Endometrial microvascular endothelial cells (primary cell): ENCODE measurements around the gene ARL4C. TPM values are rescaled to one million over a fixed set of nuclear protein-coding genes. Genes with fewer than 3 reads are reported as not detected.

ENCODE experiments used
- in situ Hi-C: cut with HindIII; loops from 2 replicates; pipeline ENCODE4 v1.10.0; 2017; ENCODE audit warnings: low sequenced_read_pairs, low pct_unique_long_range_greater_than_20kb; ENCODE audit errors: inconsistent ontology term
- total RNA-seq: library from RNA; depleted of rRNA; stranded (reverse); fragments of >200 nt; gene quantifications from one replicate; pipeline ENCODE4 v1.2.3, GENCODE V29; 2015; ENCODE audit errors: inconsistent ontology term

Gene ARL4C, protein sequence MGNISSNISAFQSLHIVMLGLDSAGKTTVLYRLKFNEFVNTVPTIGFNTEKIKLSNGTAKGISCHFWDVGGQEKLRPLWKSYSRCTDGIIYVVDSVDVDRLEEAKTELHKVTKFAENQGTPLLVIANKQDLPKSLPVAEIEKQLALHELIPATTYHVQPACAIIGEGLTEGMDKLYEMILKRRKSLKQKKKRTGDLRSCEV
- total RNA-seq = 0.37 TPM

DNA sequence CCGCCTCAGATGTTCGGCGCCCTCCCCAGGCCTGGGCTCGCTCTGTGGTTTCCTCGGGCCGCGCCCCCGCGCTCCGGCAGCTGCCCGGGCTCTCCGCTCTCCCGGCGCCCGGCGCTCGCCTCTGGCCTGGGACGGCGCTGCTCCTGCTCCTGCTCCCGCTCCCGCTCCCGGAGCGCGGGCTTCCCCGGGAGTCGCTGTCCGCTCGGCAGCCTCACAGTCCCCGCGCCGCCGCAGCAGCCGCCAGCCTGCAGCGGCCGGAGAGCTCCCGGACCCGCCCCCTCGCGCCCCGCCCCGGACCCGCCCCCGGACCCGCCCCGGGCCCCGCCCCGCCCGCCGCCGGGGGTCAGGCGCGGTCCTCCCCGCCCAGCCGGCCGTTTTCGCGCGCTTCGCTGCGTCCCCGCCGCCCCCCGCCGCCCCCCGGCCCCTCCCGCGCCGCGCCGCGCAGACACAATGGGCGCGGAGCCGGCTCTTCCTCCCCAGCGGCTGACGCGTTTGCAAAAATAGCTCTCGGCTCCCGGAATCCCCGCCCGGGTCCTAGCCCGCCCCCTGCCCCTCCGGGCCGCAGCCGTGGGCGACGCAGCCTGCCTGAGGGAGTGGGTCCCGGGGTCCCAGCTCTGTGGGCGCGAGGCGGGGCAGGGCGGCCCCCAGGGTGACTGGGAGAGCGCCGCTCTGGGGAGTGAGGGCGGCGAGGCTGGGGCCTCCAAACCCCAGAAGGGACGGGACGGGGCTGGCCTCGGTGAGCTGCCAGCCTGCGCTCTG, at the start of gene ARL4C:
Gene ARL4C (minus strand): TSS at position 247 of the 759 bp plus-strand sequence. CDS start 495 bp downstream, outside the sequence.
- in situ Hi-C loops = no loop called here

DNA sequence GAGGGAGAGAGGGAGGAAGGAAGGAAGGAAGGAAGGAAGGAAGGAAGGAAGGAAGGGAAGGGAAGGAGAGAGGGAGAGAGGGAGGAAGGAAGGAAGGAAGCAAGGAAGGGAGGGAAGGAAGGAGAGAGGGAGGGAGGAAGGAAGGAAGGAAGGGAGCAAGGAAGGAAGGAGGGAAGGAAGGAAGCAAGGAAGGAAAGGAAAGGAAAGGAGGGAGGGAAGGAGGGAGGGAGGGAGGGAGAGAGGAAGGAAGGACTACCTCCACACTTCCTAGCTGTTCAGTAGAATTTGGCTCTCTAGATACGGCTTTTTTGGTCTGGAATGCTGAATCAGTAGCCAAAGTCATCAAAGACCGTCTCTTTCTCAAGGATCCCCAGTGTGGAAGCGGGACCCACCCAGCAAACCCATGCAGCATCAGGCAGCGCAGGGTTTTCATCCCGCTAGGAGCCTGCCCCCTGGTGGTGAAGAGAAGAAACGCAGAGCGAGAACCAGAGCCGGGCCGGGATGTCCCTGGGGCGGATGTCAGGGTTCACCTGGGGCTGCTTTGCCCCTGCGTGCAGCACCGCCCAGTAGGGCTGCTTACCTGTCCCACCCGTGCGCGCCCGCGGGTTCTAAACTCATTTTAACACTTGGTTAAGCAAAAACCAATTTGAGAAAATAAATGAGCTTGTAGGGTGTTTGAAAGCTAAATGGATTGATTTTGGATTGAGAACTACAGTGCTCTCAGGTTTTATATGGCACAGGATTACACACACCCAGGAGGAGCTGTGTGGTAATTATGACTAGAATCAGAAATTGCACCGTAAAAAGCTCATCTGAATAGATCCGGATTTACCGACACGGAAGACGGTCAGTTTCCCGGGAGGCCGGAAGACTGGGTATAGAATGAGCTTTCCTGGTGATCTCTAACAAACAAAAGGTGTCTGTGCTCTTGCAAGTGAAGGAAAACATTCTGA, 48.1 kb upstream of the ARL4C start:
- in situ Hi-C loops = no loop called here

DNA sequence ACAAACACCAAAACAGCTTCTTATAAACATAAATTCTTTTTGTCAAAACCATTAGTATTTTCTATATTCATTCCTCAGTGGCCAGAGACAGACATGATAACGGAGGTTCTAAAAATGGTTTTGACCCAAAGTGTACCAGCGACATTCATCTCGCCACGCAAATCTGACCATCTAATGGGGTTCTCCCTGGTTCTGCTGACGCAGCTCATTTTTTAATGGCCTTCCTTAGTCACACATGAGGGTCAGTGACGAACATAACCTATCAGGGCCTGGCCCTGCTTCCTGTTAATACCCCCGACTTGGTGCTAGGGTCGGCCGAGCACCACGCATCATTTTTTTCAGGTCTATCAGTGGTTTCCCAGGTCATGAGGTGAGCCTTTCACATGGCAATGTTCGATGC, 45.9 kb upstream of the ARL4C start:
- in situ Hi-C loops = no loop called here

DNA sequence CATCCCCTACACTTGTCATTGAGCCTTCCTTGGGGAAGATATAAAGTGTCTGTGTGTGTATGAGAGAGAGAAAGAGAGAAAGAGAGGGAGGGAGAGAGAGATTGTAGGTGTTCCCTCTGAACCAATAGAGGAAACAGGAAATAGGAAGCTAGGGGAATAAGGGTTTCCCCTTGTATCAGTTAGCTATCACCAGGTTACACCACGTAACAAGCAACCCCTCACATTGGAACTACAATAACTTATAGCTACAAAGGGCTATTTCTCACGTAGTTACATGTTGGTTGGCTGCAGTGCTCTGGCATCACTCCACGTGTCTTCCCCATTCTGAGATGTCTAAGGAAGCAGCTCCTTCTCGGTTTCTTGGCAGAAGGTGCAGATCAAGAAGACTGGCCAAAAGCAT, 41.0 kb upstream of the ARL4C start:
- in situ Hi-C loops = no loop called here

DNA sequence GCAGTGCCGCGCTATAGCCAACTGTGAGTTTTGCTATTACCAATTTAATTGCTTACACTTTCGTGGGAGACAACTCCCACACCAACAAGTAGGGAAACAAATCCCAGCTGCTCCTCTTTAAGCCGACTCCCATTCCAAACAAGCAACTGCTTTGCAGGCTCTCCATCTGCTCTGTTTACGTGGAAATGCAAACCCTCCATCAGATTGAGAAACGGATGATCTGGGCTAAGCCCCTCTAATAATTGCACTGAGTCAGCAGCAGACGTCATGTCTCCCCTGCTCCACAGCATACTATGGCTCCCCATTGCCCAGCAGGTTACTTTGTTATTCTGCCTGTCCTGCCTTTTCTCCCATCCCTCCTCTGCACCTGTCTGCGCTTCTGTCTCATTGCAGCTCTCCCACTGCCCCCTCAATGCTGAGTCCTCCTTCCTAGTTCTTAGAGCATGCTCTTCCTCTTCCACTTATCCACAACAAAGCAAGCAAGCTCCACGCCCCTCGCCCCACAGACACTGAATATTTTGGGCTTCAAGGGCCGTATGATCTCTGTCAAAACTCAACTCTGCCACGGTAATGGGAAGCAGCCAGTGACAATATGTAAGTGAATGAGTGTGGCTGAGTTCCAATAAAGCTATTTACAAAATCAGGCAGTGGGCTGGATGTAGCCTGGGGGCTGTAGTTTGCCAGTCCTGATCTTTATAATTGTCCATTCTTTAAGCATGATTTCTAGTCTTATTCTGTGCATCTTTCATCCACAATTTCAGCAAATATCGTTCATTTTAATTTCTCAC, 39.5 kb upstream of the ARL4C start:
- in situ Hi-C loops = no loop called here

DNA sequence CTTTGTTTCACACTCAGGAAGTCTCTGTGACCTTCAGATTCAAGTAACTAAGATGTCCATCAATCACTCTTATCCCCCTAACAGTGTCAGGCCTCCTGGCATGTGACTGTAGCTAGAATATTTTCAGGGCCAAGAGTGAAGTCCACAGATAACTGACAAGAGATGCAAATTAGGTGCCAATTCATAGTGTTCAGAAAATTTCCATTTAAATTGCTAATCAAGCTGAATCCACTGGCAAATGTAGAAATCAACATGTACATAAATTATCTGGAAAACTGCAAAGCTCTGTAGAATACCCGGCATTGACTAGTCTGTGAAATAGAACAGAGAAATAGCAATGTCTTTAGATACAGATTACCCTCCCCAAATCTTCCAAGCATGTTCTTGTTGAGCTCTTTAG, 38.6 kb upstream of the ARL4C start:
- in situ Hi-C loops = no loop called here

DNA sequence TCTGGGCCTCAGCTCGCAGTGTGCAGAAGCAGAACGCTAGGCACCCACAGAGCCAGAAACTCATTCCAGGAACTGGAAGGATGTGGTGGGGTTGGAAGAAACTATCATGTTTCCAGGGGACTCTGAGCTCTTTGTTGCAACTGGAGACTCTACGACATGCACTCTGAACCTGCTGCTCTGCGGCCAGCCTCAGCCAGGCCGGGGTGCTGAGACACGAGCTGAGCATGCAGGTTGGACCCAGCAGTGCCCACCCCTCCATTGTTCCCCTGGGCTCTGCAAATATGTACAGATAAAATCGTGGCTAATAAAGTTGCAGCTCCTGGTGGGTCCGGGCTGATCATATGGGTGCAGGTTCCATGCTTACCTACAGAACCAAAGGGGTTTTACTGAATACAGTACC, 37.6 kb upstream of the ARL4C start:
- in situ Hi-C loops = no loop called here

DNA sequence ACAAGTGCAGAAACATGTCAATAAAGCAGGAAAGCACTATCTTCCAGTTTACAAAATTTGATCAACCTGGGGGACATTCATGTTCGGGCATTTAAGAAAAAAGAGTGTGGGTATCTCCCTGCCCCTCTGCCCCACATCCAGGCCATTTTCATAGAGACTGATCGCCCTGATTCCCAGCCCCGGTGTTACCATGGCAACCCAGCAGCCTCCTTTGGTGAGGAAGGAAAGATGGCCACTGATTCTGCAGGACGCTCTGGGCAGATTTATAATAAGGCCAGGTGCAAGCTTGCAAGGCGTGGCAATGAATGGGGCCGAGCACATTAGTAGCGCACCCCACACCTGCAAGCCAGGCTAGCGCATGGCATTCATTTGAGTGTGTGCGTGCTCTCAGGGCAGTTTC, 36.7 kb upstream of the ARL4C start:
- in situ Hi-C loops = no loop called here

DNA sequence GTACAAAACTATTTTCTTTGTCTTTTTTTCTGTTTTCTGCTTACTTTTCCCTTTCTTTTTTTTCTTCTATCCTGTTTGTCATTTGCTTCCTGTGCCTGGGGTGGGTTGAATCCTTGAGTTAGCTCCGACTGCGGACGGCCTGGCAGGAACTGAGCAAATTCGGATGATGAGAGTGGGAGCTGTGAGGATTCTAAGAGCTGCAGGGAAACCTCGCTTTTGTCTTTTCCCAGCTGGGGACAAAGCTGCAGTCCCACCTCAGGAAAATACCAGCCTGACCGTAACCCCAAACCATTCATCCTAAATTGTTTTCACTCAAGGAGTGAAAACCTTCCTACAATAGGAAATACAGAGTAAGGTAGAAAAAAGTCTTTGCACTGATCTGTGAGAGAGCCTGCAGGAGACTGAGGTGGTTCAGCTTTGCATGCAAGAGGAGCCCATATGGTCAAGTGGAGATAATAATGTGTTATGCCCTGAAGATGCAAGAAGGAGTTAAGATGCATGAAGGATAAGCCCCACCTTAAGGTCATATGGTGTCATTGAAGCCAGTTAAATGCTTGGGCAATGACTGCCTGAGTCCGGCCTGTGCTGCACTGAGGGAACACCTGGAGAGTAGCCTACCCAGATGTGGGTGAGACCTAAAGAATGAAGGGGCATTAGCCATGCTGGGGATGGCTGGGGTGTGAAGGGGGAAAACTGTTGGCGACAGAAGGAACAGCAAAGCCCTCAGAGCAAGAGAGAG, 31.7 kb upstream of the ARL4C start:
- in situ Hi-C loops = no loop called here

DNA sequence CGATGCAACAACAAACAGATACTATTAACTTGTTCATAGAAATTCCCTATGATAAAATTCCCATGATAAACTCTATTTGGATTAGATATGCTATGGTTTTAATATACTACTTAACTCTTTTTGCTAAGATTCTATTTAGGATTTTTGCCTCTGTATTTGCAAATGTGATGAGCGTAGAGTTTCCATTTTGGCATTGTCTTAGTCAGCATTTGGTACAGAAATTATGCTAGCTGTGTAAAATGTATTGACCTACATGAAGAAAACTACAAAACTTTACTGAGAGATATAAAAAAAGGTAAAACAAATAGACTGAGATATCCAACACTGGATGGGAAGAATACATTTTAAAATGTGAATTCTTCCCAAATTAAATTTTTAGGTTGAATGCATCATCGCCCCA, 29.8 kb upstream of the ARL4C start:
- in situ Hi-C loops = no loop called here

DNA sequence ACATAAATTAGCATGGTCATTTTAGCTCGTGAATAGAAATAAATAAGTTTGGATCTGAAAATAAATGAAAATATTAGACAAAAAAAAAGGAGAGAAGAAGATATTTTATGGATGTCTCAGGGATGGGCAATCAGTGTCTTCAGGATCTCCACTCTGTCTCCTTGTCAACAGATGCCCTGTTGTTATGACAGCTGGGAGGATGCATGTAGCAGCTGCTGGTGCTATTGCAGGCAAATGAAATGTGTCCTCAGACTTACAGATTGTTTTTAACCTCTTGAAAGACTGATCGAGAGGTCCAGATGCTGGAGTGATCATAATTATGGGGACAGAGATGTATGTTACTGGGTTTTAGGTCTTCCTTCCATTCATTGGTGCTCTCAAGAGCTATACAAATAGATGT, 24.7 kb upstream of the ARL4C start:
- in situ Hi-C loops = no loop called here

DNA sequence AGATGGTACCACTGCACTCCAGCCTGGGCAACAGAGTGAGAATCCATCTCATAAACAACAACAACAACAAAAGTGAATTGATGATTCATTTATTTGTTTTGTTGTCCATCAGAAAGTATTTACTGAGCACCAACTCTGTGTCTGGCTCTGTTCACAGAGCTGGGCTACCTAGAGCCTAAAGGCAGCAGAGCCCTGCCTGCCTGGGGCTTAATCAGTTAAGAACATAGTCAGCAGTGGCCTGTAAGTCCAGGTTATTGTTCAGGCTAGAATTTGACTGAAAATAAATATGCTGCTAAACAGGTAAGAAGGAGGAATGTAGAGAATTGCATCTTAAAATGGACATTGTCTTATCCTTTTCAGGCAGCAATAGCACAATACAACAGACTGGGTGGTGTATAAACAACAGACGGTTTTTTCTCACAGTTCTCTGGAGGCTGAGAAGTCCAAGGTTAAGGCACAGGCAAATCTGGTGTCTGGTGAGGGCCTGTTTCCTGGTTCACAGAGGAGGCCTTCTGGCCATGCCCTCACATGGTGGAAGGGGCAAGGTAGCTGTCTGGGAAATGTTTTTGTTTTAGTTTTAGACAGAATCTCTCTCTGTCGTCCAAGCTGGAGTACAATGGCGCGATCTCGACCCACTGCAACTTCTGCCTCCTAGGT, 22.2 kb upstream of the ARL4C start:
- in situ Hi-C loops = no loop called here

DNA sequence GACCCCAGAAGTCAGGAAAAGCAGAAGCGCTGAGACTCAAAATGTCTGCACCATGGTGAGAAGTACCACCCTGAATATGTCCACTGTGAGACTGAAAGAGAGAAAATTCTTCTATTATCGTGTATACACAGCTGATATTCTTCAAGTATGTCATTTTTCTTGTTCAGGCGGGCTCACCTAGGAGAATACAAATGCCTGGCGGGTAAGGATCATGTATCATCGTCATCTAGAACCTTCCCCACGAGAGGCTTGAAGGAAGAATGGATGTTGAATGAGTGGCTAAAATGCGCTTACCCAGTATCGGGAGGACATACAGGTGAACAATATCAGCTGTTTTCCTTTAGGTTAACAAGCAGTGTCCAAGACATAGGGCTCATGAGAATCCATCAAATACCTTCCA, 21.1 kb upstream of the ARL4C start:
- in situ Hi-C loops = no loop called here

DNA sequence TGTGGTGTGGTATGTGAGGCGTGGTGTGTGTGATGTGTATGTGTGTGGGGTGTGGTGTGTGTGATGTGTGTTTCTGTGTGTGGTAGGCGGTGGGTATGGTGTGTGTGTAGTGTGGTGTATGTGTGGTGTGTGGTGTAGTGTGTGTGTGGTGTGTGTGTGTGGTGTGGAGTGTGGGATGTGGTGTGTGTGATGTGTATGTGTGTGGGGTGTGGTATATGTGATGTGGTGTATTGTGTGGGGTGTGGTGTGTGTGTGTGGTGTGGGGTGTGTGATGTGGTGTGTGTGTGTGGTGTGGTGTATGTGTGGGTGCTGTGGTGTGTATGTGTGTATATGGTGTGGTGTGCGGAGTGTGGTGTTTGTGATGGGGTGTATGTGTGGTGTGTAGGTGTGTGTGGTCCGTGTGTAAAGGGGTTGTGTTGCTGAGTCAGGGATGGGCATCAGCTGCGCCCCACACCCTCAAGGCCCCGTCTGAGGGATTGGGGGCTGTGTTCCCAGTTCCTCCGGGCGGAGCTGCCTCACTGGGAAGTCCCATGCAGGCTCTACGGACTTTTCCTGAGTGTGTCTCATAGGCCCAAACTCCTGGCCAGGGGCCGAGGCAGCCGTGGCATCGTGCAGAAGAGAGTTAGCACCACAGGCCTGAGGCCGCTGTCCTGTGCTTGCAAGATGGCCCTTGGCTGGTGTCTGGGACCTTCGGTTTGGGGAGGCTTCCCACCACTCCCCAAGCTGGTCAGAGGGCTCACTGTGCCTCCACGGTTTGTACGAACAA, 18.2 kb upstream of the ARL4C start:
- in situ Hi-C loops = no loop called here

DNA sequence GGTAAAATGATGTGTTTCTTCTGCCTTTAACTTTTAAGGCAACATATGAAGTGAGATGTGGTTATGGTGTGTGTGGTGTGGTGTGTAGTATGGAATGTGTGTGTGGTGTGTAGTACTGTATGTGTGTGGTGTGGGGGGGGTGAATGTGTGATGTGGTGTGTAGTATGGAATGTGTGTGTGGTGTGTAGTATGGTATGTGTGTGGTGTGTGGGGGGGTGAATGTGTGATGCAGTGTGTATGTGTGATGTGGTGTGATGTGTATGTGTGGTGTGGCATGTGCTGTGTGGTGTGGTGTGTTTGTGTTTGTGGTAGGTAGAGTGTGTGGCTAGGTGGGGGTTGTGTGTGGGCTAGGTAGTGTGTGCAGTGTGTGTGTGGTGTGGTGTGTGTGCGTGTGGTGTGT, 17.2 kb upstream of the ARL4C start:
- in situ Hi-C loops = no loop called here

DNA sequence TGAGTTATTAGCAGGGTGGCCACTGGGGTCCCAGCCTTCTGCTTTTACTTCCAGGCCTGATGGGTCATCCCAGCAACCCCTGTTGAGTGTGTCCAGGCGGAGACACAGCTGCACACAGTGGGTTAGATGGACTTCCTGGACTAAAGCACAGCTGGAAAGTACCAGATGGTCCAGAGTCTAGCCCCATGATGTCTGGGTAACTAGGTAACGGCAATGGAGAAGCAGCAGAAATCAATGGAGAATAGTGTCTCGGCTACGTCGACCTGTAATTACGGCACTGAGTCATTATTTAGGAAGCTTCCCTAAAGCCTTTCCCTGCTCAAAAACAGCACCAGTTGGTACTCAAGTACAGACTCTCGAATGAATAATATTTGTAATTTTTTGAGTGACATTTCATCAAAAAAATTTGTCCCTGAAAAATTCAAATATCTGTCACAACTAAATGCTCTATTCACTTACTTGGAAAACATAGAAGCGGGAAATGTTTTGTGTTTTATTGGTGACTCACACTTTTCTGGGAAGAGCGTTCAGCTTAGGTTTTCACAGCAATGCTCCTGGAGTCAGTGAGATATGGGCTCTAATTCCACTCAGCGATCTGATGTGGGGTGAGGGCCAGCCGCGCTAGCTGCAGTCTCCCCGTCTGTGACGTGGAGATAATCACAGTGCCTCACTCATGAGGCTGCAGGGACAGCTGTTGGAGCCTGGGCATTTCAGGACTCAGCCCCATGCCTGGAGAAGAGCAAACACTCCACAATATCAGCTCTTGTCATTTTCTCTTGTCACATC, 16.2 kb upstream of the ARL4C start:
- in situ Hi-C loops = no loop called here
